Right ventricle myocardium inferior (tissue), 1 donor: ENCODE results near the gene DRICH1. TPM values are rescaled to one million over a fixed set of nuclear protein-coding genes. Genes with fewer than 3 reads are reported as not detected.
"Not testable (repeated sequence)": the region's sequence is repeated elsewhere in the genome, so short reads cannot be mapped to it uniquely, and the experiment has no call there.

Experiments used
- ATAC-seq: fragments of 200-7000 bp; cut with Tn5 transposase; one replicate; pipeline ENCODE4 v1.9.1; 2020; ENCODE audit warnings: mild to moderate bottlenecking, moderate library complexity
- DNase-seq: peaks from one replicate; pipeline ENCODE4 v3.0.0; 2021; ENCODE audit errors: missing footprints
- intact Hi-C: fragments of 100-400 bp; cut with DNase I; formaldehyde crosslinking; loops from one replicate; pipeline ENCODE4 v1.11.0; 2022
- total RNA-seq: library from RNA; stranded (reverse); fragmentation: NEBNext Ultra II Directional; extraction: Animal tissue kit (Norgen Biotek cat#: 25700); gene quantifications from one replicate; pipeline ENCODE4 v1.2.1, GENCODE V29; 2021
- donor health status: DM: no; HTN: yes; CAD: no; lungs with severe emphysema.

DRICH1 gene
- total RNA-seq, 1 donor from 2014 or later, result not detected

GRCh38 chr22:23652711-23653110 lies 20.6 kb upstream of the DRICH1 start:
- ATAC-seq (no peak), DNase-seq (no peak)
- intact Hi-C loops, result no loop called here

GRCh38 chr22:23652286-23652685 lies 20.2 kb upstream of the DRICH1 start:
- peak; percentile 10 for ATAC-seq
- DNase-seq, result no peak
- intact Hi-C loops, result no loop called here

DNA sequence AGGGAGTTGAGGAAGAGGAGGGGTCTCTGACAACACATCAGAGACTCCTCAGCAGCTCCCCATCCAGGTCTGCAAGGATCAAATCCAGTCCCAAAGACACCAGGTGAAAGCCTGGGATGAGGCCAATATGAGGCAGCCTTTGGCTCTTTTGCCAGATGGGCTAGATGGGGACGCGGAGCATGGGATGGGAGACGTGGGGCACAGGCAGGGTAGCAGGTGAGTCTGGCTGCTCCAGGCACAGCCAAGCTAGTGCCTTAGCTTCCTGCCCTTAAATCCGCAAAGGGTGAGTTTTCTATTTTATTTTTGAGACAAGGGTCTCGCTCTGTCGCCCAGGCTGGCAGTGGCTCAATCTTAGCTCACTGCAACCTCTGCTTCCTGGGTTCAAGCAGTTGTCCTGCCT lies 19.6 kb upstream of the DRICH1 start:
- ATAC-seq (no peak), DNase-seq (no peak)
- intact Hi-C loops, result no loop called here

- intact Hi-C loops, result no loop called here
- peak; percentile 13 for ATAC-seq
- DNase-seq, result no peak
These were observed 17.0 kb upstream of the DRICH1 start for GRCh38 chr22:23649071-23649501.

GRCh38 chr22:23646526-23646925 lies 14.4 kb upstream of the DRICH1 start:
- ATAC-seq, intact Hi-C loops, DNase-seq: not testable (repeated sequence)

DNA sequence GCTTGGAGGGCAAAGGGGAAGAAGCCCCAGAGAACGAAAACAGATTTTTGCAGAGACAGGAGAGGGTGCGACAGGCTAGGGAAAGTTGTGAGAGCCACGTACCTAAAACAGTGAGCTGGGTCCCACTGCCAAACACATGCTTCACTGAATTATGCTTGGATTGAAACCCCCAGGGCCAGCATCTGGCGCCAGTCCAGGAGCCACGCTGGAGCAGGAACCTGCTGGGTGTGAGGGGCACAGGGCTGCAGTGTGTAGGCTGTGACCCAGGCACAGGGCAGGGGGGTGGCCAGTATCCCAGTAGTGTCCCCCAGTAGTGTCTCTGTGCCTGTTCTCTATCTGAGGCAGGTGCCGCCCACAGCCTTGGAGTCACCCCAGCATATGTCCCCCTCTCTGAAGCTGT lies 8.1 kb upstream of the DRICH1 start:
- intact Hi-C loops, DNase-seq: not testable (repeated sequence)
- ATAC-seq, result peak; percentile 7

DNA sequence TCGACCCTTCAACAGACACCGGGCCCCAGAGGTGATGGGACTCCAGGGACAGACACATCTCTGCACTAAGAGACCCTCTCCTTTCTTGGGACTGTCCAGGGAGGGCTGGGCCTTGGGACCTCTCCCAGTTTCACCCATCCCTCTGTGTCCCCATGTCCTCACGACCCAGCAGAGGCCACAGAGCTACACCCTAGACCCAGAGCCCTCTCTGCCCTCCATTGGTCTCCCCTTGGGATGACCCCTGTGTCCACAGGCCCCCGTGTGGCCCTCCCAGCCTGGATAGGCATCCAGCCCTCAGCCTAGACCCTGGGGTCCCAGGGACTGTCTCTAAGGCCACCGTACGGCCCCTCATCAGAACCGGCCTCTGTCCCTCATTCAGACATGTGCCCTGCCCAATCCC lies 7.5 kb upstream of the DRICH1 start:
- intact Hi-C loops, result no loop called here
- DNase-seq, result no peak
- ATAC-seq, result no peak

- intact Hi-C loops, result no loop called here
- DNase-seq, result no peak
- ATAC-seq, result peak; percentile 5
These were observed 6.5 kb upstream of the DRICH1 start for GRCh38 chr22:23638611-23639010.

GRCh38 chr22:23635291-23635690 lies 3.2 kb upstream of the DRICH1 start:
- DNase-seq, ATAC-seq, intact Hi-C loops: not testable (repeated sequence)

- intact Hi-C loops, result loop anchor here (5.0 kb wide), 1 partner anchor 139 kb away; the partner anchor contains the start of gene CHCHD10
- not testable (repeated sequence) for ATAC-seq, DNase-seq
These were observed 3.9 kb downstream of the DRICH1 start for GRCh38 chr22:23628056-23628743.

DNA sequence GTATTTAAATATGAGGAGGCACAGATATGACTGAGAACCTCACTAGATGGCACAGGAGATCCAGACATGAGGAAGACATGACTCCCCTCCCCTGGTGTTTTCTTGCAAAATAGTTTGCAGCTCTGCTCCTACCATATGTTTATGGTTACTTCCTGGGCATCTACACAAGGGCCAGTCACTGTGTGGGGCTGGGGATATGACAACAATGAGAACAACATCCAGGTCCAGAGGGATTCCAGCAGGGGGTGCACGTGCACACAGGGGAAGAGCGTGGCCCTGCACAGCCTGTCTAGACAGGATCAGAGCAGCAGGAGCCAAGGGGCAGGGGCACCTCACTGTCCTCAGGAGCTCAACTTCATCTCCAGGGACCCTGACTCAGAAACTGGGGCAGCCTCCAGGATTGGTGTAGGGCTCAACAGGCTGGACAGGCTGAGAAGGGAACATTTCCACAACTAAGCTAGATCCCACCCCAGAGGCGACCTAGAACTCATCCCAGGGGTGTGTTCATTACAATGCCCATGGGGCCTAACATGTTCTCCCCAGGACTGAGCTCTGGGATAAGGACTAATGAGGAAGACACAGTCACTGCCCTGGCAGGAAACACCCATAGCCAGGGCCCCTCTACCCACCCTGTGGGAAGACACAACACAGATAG lies 4.6 kb downstream of the DRICH1 start:
- not testable (repeated sequence) for DNase-seq
- intact Hi-C loops, result loop anchor here (5.0 kb wide), 1 partner anchor 140 kb away; the partner anchor contains the start of gene CHCHD10
- peak; percentile 84 for ATAC-seq

DNA sequence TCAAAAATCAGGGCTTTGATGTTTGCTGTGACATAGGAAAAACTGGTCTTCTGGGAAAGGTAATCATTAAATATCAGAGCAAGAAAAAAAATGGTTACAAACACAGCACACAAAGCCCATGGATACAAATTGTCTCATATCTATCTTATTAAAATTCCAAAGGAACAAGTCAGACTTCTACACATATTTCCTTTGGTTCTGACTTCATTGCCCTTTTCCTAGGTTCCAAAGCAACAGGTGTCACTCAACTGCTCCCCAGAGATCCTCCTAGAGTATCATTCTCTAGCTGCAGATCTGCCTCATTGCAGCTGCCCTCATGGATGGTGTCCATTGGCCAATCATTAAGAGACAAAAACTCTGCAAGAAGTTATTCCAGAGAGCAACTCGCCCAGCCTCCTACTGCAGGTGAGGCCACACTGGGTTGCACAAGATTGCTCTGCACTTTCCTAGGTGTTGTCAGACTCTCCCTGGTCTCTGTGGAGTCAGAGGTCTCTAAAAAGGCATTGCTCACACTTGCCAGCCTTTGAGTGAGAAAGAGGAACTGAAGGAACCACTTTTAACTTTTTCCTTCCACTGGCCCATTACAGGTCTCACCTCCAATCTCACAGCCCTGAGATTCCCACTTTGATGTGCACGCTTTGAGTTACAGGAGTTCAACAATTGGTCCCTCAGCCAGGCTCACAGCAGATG lies 5.7 kb downstream of the DRICH1 start:
- intact Hi-C loops, result loop anchor here (5.0 kb wide), 1 partner anchor 141 kb away; the partner anchor contains the start of gene CHCHD10
- no peak for DNase-seq
- ATAC-seq, result no peak

- intact Hi-C loops, result no loop called here
- DNase-seq (no peak), ATAC-seq (no peak)
These were observed 9.5 kb downstream of the DRICH1 start for GRCh38 chr22:23622634-23623033.

DNA sequence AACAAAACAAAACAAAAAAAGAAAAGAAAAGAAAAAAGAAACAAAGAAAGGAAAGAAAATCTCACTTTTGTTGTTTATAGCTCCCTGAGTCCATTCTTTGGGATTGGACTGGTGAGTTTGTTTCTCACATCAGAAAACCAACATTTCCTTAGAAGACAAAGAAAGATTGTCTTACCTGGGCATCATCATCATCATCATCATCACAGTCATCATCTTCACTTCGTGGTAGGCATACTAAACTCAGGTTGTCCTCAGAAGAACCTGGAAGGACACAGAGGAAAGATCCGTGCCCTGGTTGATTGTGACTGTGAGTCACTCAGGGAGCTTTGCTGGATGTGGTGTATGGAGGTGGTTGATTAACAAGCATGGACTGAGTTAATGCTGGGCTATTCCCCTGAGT lies 10.2 kb downstream of the DRICH1 start:
- intact Hi-C loops, ATAC-seq, DNase-seq: not testable (repeated sequence)

GRCh38 chr22:23621082-23621780 lies 10.9 kb downstream of the DRICH1 start:
- DNase-seq, result no peak
- no peak for ATAC-seq
- intact Hi-C loops, result no loop called here

GRCh38 chr22:23613193-23613972 lies 18.7 kb downstream of the DRICH1 start:
- DNase-seq (no peak), ATAC-seq (no peak)
- intact Hi-C loops, result no loop called here

- no peak for DNase-seq
- no peak for ATAC-seq
- intact Hi-C loops, result no loop called here
These were observed 21.9 kb downstream of the DRICH1 start for GRCh38 chr22:23609983-23610781.
